GM23248 (cell line): ENCODE results near the gene PRKRIP1.

Experiments used
- EZH2 ChIP-seq: fragments of 200-600 bp; sonication (generic); IDR thresholded peaks from 2 replicates; pipeline ENCODE4 v1.6.1; 2018; ENCODE audit warnings: antibody characterized with exemption, mild to moderate bottlenecking; ENCODE audit not compliant: insufficient read depth, poor library complexity, severe bottlenecking
- EZH2phosphoT487 ChIP-seq: fragments of 200-600 bp; sonication (generic); IDR thresholded peaks from 2 replicates; pipeline ENCODE4 v1.6.1; 2018; ENCODE audit warnings: antibody characterized with exemption, moderate library complexity, mild to moderate bottlenecking, low read depth; ENCODE audit not compliant: insufficient read depth

- TF ChIP-seq EZH2 (no peak), EZH2phosphoT487 (no peak)
Observed at GRCh38 chr7:102410918-102411317, 14.8 kb downstream of the PRKRIP1 start.
